AG04450 (cell line): Measurements from ENCODE around the gene SPATA12. TPM values are rescaled to one million over a fixed set of nuclear protein-coding genes. Genes with fewer than 3 reads are reported as not detected.

Experiments
- CTCF ChIA-PET: fragments of 300-600, 350-600 bp; formaldehyde crosslinking; extraction: SDS; loops from one replicate; lab custom pipeline; 2022; ENCODE audit warnings: antibody characterized with exemption, inconsistent platforms; lab: Charles Lee
- POLR2A ChIA-PET: fragments of 350-600 bp; formaldehyde crosslinking; extraction: SDS; loops from one replicate; lab custom pipeline; 2021; ENCODE audit warnings: antibody characterized with exemption, inconsistent platforms; lab: Yijun Ruan, JAX
- DNase-seq: peaks from one replicate; pipeline ENCODE4 v3.0.0-alpha.2; 2011; ENCODE audit warnings: low read depth, low spot score
- H3K27ac ChIP-seq: one replicate; pipeline ENCODE4 v1.5.1; 2012; ENCODE audit warnings: low read depth, low read length, control low read depth
- H3K27me3 ChIP-seq: one replicate; pipeline ENCODE4 v1.6.0; 2012; ENCODE audit warnings: low read length; ENCODE audit not compliant: control insufficient read depth, insufficient read depth
- H3K4me3 ChIP-seq: 2 replicates; pipeline ENCODE4 v1.5.1; 2011; ENCODE audit warnings: mild to moderate bottlenecking, low read depth, low read length, control low read depth
- H3K9me3 ChIP-seq: 2 replicates; pipeline ENCODE4 v1.5.1; 2012; ENCODE audit warnings: low read length; ENCODE audit not compliant: control insufficient read depth, insufficient read depth
- CTCF ChIP-seq: IDR thresholded peaks from 2 replicates; pipeline ENCODE4 v1.5.1; 2011; ENCODE audit warnings: low read depth, low read length, control low read depth, inconsistent platforms
- polyA plus RNA-seq: library from polyadenylated mRNA; depleted of rRNA; stranded (reverse); fragments of >200 nt; gene quantifications from 2 replicates; pipeline ENCODE4 v1.2.3, GENCODE V29; 2011

The SPATA12 gene
- polyA plus RNA-seq, 1 experiment = not detected

GRCh38 chr3:57059411-57059810, 1.1 kb upstream of the SPATA12 start:
- Histone ChIP-seq H3K9me3 (no peaks in the 10 kb centered on the region), H3K27me3 (no peaks in the 10 kb centered on the region), H3K27ac (no peak overlapping the region), H3K4me3 (no peak overlapping the region)
- TF ChIP-seq CTCF = no peak
- no peak for DNase-seq
- POLR2A ChIA-PET = no interaction called here
- CTCF ChIA-PET = no interaction called here

GRCh38 chr3:57061556-57061955, 1.1 kb downstream of the SPATA12 start:
- Histone ChIP-seq H3K4me3 (no peak overlapping the region), H3K27ac (no peak overlapping the region), H3K27me3 (no peaks in the 10 kb centered on the region), H3K9me3 (no peaks in the 10 kb centered on the region)
- ChIA-PET CTCF (no interaction called here), POLR2A (no interaction called here)
- no peak for DNase-seq
- no peak for TF ChIP-seq CTCF

GRCh38 chr3:57062101-57062631, 1.7 kb downstream of the SPATA12 start:
- POLR2A ChIA-PET = no interaction called here

GRCh38 chr3:57063032-57063431, 2.6 kb downstream of the SPATA12 start:
- no peak for DNase-seq
- Histone ChIP-seq H3K9me3 (no peaks in the 10 kb centered on the region), H3K27me3 (no peaks in the 10 kb centered on the region), H3K27ac (no peak overlapping the region), H3K4me3 (no peak overlapping the region)
- TF ChIP-seq CTCF = no peak
- CTCF ChIA-PET = no interaction called here
- POLR2A ChIA-PET = no interaction called here

More at GRCh38 chr3:57062101-57062631, 1.7 kb downstream of the SPATA12 start:
- no peak for DNase-seq
- CTCF ChIA-PET = no interaction called here
- no peak overlapping the region for H3K27ac ChIP-seq
- H3K4me3 ChIP-seq = no peak overlapping the region
- H3K9me3 ChIP-seq = no peaks in the 10 kb centered on the region
- no peaks in the 10 kb centered on the region for H3K27me3 ChIP-seq
- TF ChIP-seq CTCF = no peak

GRCh38 chr3:57064001-57064400, 3.5 kb downstream of the SPATA12 start:
- no peak for TF ChIP-seq CTCF
- POLR2A ChIA-PET = no interaction called here

More at GRCh38 chr3:57064001-57064400, 3.5 kb downstream of the SPATA12 start:
- H3K4me3 ChIP-seq = no peak overlapping the region
- no peaks in the 10 kb centered on the region for H3K27me3 ChIP-seq
- H3K27ac ChIP-seq = no peak overlapping the region
- DNase-seq = no peak
- no peaks in the 10 kb centered on the region for H3K9me3 ChIP-seq
- CTCF ChIA-PET = interaction anchor here (0.7 kb wide), 1 partner anchor 13 kb away, joined by 3 read pairs; no protein-coding TSS in a partner anchor
